SK-N-SH treated with all-trans-retinoic acid at 6 μM for 48 hours (cell line): Measurements from ENCODE around the gene ZNF611.

ENCODE experiments used
- ARNTL ChIP-seq: fragments of 450-650 bp; formaldehyde crosslinking; IDR thresholded peaks from 2 replicates; pipeline ENCODE4 v1.5.0; 2020; ENCODE audit warnings: low read depth, mild to moderate bottlenecking, moderate library complexity, borderline replicate concordance
- RARB ChIP-seq: fragments of 250-450 bp; sonication (Bioruptor Pico); IDR thresholded peaks from 2 replicates; pipeline ENCODE4 v1.8.0; 2021; ENCODE audit warnings: mild to moderate bottlenecking, moderate library complexity
- SNAI2 ChIP-seq: fragments of 250-450 bp; sonication (Bioruptor Pico); IDR thresholded peaks from 2 replicates; pipeline ENCODE4 v1.5.0; 2020; ENCODE audit warnings: mild to moderate bottlenecking, moderate library complexity
- ZFP3 ChIP-seq: fragments of 250-450 bp; sonication (Bioruptor Pico); IDR thresholded peaks from 2 replicates; pipeline ENCODE4 v1.5.0; 2020; ENCODE audit warnings: mild to moderate bottlenecking, moderate library complexity
- TF ChIP-seq, protein P1 (sequence below): fragments of 250-450 bp; sonication (Bioruptor Pico); IDR thresholded peaks from 2 replicates; pipeline ENCODE4 v1.8.0; 2020; ENCODE audit warnings: mild to moderate bottlenecking, moderate library complexity, borderline replicate concordance

DNA sequence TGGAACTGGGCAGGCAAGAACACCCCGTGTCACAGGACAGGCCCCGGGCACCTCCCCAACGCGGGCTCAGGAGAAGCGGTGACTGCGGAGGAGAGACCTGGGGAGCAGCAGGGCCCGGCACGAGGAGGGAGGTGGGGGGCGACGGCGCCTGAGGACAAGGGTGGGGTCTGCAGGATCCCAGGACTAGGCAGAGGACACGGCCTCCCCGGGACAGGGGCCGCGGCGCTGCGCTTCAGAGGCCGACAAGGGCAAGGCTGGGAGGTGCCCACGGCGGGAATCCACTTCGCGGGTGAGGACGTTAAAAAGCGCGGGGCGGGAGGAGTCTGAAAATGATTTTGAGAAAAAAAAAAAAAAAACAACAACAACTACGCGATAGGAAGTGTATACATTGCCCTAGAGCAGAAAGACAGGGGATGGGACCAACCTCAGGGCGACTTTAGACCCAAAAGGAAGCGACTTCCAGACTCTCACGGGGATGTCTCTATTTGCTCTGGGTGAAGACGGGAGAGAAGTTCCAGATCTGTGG, 44.9 kb downstream of the ZNF611 start:
- TF ChIP-seq, protein P1, sequence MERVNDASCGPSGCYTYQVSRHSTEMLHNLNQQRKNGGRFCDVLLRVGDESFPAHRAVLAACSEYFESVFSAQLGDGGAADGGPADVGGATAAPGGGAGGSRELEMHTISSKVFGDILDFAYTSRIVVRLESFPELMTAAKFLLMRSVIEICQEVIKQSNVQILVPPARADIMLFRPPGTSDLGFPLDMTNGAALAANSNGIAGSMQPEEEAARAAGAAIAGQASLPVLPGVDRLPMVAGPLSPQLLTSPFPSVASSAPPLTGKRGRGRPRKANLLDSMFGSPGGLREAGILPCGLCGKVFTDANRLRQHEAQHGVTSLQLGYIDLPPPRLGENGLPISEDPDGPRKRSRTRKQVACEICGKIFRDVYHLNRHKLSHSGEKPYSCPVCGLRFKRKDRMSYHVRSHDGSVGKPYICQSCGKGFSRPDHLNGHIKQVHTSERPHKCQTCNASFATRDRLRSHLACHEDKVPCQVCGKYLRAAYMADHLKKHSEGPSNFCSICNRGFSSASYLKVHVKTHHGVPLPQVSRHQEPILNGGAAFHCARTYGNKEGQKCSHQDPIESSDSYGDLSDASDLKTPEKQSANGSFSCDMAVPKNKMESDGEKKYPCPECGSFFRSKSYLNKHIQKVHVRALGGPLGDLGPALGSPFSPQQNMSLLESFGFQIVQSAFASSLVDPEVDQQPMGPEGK (CRISPR knock-in tag), result no peak
- TF ChIP-seq ARNTL, result no peak
- no peak for TF ChIP-seq RARB
- no peak for TF ChIP-seq ZFP3 (CRISPR knock-in tag)
- TF ChIP-seq SNAI2 (CRISPR knock-in tag), result no peak
